GM12874 (cell line): ENCODE data around the gene MANEA.

Experiments
- CTCF ChIP-seq: IDR thresholded peaks from 2 replicates; pipeline ENCODE4 v1.5.1; 2011; ENCODE audit warnings: low read depth, mild to moderate bottlenecking, control low read depth, low read length, moderate library complexity; ENCODE audit not compliant: insufficient read depth

The MANEA gene

GRCh38 chr6:95546148-95546547, 31.2 kb upstream of the MANEA start:
- no peak for TF ChIP-seq CTCF

DNA sequence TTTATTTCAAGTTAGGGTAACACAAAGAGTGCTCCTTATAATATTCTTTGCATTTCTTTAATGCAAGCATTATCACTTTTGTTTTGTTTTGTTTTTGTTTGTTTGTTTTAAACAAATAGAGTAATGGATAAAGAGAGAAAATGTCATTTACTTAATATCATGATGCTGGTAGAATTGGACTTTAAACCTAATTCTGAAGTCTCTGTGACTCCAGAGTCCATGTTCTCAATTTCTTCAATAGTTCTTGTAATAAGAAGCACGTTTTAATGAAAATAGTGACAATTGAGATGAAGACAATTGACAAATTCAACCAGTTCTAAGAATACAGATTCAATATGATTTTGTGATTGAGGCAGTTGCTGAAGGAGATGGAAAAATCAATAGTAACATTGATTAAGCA, 30.3 kb upstream of the MANEA start:
- no peak for TF ChIP-seq CTCF

GRCh38 chr6:95548188-95548786, 29.0 kb upstream of the MANEA start:
- no peak for TF ChIP-seq CTCF

DNA sequence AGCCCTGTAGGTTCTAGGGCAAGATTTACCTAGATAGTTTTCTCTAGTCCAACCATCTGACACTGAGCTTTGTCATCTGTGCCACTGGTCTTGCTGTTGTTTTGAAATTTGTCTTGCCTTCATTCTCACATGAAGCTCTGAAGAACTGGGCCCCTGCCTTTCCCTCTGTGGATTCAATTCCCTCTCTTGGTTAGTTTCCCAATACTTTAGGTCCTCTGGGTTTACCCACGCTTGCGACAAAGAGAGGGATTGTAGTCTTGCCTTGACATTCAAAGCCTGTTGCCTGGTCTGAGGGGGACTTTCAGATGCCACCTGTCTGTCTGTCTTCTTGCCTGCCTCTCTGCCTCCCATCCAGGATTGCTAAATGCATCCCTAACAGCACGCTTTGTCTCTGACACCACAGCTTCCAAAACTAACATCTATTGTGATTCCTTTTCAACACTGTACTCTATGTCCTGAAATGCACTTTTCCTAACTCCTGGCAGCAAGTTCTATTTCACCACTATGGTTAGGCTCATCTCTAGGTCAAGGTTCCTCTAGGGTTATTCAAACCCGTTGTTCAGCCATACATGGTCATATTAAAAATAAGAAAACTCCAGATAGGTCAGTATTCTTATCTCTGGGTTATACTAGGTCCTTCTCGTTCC, 25.5 kb upstream of the MANEA start:
- no peak for TF ChIP-seq CTCF

DNA sequence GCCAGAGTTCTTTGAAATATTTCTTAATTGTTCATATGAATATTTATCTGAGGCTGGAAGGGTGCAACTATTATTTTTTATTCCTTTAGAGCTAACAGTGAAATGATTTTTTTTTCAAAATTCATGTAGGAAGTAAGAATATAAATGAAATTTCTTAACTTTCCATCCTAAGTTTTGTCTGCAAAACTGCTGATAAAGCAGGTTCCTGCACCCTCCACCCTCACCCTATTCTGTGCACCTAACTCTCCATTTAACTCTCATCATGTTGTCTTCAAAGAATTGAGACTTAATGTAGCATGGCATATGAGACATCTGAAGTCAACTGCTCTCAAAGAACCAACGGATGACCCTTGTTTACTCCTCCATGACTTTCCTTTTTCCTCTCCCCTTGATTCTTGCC, 23.5 kb upstream of the MANEA start:
- TF ChIP-seq CTCF = no peak

DNA sequence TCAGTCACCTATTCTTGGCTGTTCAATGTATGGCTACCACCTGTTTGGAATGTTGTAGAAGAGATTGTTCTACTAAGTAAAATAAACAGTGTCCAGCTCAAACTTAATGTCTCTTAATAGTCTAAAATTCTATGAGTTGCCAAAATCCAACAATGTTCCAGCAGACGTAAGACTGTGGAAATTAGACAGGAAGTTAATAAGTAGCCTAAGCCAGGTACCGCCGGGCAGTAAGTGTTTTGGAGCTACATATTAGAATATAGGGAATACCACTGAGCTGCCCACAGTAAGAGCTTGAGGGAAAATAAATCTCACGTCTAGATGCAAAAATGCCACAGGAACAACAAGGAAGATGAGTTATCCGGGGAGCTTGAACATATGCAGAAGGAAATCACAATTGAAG, 7.8 kb upstream of the MANEA start:
- no peak for TF ChIP-seq CTCF

DNA sequence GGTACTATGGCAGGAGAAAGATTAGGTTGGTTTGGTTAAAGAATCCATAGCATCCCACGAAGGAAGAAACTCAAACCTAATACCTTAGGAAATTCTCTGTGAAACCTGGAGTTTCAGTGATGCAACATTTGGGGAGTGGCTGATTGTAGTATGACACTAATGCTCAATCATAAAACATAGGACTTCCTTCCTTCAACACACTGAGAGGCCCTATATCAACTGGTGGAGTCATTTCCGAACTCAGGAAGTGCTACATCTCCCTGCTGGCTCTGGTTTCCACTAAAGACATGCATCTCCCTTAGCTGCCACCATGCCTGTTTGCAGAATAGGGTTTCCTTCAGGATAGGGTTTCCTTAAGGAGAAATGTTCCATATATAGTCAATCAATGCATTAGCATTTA, 5.2 kb upstream of the MANEA start:
- no peak for TF ChIP-seq CTCF
